ENCODE data around the gene NSF.

Gene NSF

GRCh38 chr17:46780003-46780373 is 189.5 kb downstream of the NSF start:
- Histone ChIP-seq H3K9ac (ENCODE audit: low read depth, low read length) (no peak overlapping the region), H3K27me3 (ENCODE audit: control insufficient read depth, insufficient read depth, low read length) (peaks cover 45% of the 10 kb centered on the region), H3K36me3 (ENCODE audit: control insufficient read depth, insufficient read depth, low read length) (no peaks in the 10 kb centered on the region), H3K4me1 (ENCODE audit: control insufficient read depth, insufficient read depth, low read length) (no peaks in the 10 kb centered on the region), H3K9me3 (ENCODE audit: control insufficient read depth, insufficient read depth, low read length) (no peaks in the 10 kb centered on the region), H3K27ac (ENCODE audit: low read depth, low read length) (no peak overlapping the region), H3K4me3 (ENCODE audit: low read depth, low read length) (no peak overlapping the region)

GRCh38 chr17:46782250-46782953 is 191.9 kb downstream of the NSF start:
- Histone ChIP-seq H3K9me3 (ENCODE audit: control insufficient read depth, insufficient read depth, low read length) (no peaks in the 10 kb centered on the region), H3K36me3 (ENCODE audit: control insufficient read depth, insufficient read depth, low read length) (no peaks in the 10 kb centered on the region), H3K27ac (ENCODE audit: low read depth, low read length) (no peak overlapping the region), H3K4me3 (ENCODE audit: low read depth, low read length) (no peak overlapping the region), H3K4me1 (ENCODE audit: control insufficient read depth, insufficient read depth, low read length) (no peaks in the 10 kb centered on the region), H3K9ac (ENCODE audit: low read depth, low read length) (no peak overlapping the region), H3K27me3 (ENCODE audit: control insufficient read depth, insufficient read depth, low read length) (peaks cover 27% of the 10 kb centered on the region)

- Histone ChIP-seq H3K27me3 (ENCODE audit: control insufficient read depth, insufficient read depth, low read length) (peaks cover 27% of the 10 kb centered on the region), H3K36me3 (ENCODE audit: control insufficient read depth, insufficient read depth, low read length) (no peaks in the 10 kb centered on the region), H3K27ac (ENCODE audit: low read depth, low read length) (no peak overlapping the region), H3K9ac (ENCODE audit: low read depth, low read length) (no peak overlapping the region), H3K9me3 (ENCODE audit: control insufficient read depth, insufficient read depth, low read length) (no peaks in the 10 kb centered on the region), H3K4me3 (ENCODE audit: low read depth, low read length) (no peak overlapping the region), H3K4me1 (ENCODE audit: control insufficient read depth, insufficient read depth, low read length) (no peaks in the 10 kb centered on the region)
These were observed 192.6 kb downstream of the NSF start for GRCh38 chr17:46783031-46783593.

- no peaks in the 10 kb centered on the region for H3K36me3 ChIP-seq (ENCODE audit: control insufficient read depth, insufficient read depth, low read length)
- H3K4me1 ChIP-seq (ENCODE audit: control insufficient read depth, insufficient read depth, low read length) = no peaks in the 10 kb centered on the region
- H3K9ac ChIP-seq (ENCODE audit: low read depth, low read length) = no peak overlapping the region
- H3K27me3 ChIP-seq (ENCODE audit: control insufficient read depth, insufficient read depth, low read length) = peaks cover 40% of the 10 kb centered on the region
- H3K27ac ChIP-seq (ENCODE audit: low read depth, low read length) = no peak overlapping the region
- no peaks in the 10 kb centered on the region for H3K9me3 ChIP-seq (ENCODE audit: control insufficient read depth, insufficient read depth, low read length)
- H3K4me3 ChIP-seq (ENCODE audit: low read depth, low read length) = no peak overlapping the region
These were observed 195.2 kb downstream of the NSF start for GRCh38 chr17:46785696-46786095.

- H3K9me3 ChIP-seq (ENCODE audit: control insufficient read depth, insufficient read depth, low read length) = no peaks in the 10 kb centered on the region
- H3K27me3 ChIP-seq (ENCODE audit: control insufficient read depth, insufficient read depth, low read length) = peaks cover 55% of the 10 kb centered on the region
- no peaks in the 10 kb centered on the region for H3K4me1 ChIP-seq (ENCODE audit: control insufficient read depth, insufficient read depth, low read length)
- H3K4me3 ChIP-seq (ENCODE audit: low read depth, low read length) = no peak overlapping the region
- no peaks in the 10 kb centered on the region for H3K36me3 ChIP-seq (ENCODE audit: control insufficient read depth, insufficient read depth, low read length)
- no peak overlapping the region for H3K9ac ChIP-seq (ENCODE audit: low read depth, low read length)
- H3K27ac ChIP-seq (ENCODE audit: low read depth, low read length) = no peak overlapping the region
These were observed 197.0 kb downstream of the NSF start for GRCh38 chr17:46787478-46787877.

GRCh38 chr17:46788300-46788699 is 197.8 kb downstream of the NSF start:
- Histone ChIP-seq H3K27ac (ENCODE audit: low read depth, low read length) (no peak overlapping the region), H3K4me1 (ENCODE audit: control insufficient read depth, insufficient read depth, low read length) (no peaks in the 10 kb centered on the region), H3K36me3 (ENCODE audit: control insufficient read depth, insufficient read depth, low read length) (no peaks in the 10 kb centered on the region), H3K4me3 (ENCODE audit: low read depth, low read length) (no peak overlapping the region), H3K9me3 (ENCODE audit: control insufficient read depth, insufficient read depth, low read length) (no peaks in the 10 kb centered on the region), H3K27me3 (ENCODE audit: control insufficient read depth, insufficient read depth, low read length) (peaks cover 53% of the 10 kb centered on the region), H3K9ac (ENCODE audit: low read depth, low read length) (no peak overlapping the region)

DNA sequence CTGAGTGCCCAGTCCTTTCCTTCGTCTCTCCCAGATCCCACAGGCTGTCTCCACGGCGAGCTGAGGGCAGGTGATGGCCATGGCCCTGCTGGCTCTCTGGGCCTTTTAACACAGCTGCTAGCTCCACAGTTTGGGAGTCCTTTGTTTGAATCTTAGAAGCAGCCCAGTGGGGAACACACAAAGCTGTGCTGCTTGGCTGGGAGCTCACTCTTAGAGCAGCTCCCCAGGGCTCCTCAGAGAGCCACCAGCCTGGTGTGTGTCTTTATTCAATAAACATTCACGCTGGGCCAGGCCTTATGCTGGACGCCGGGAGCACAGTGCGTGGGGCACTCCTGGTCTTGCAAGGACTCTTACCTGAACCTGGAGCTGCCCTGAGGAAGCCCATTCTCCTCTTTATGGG is 198.3 kb downstream of the NSF start:
- Histone ChIP-seq H3K9me3 (ENCODE audit: control insufficient read depth, insufficient read depth, low read length) (no peaks in the 10 kb centered on the region), H3K9ac (ENCODE audit: low read depth, low read length) (no peak overlapping the region), H3K27ac (ENCODE audit: low read depth, low read length) (no peak overlapping the region), H3K36me3 (ENCODE audit: control insufficient read depth, insufficient read depth, low read length) (no peaks in the 10 kb centered on the region), H3K4me1 (ENCODE audit: control insufficient read depth, insufficient read depth, low read length) (no peaks in the 10 kb centered on the region), H3K27me3 (ENCODE audit: control insufficient read depth, insufficient read depth, low read length) (peaks cover 58% of the 10 kb centered on the region), H3K4me3 (ENCODE audit: low read depth, low read length) (no peak overlapping the region)

DNA sequence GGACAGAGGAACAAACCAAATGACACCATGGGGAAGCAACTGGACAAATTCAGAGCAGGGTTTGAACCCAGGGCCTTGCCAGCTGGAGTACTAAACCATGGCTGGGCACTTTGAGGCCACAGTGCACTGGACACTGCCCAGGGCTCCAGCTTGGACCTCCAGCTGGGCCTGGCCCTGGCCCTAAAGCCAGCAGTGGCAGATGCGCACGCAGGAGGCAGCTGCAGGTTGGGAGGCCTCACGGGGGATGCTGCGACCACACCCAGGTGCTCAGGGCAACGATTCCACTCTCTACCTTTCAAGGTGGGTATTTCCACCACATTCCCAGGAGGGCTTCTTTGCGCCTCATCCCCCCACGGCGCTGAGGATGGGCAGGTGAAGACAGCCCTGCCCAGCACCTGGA is 199.1 kb downstream of the NSF start:
- Histone ChIP-seq H3K27me3 (ENCODE audit: control insufficient read depth, insufficient read depth, low read length) (peaks cover 64% of the 10 kb centered on the region), H3K27ac (ENCODE audit: low read depth, low read length) (no peak overlapping the region), H3K4me3 (ENCODE audit: low read depth, low read length) (no peak overlapping the region), H3K4me1 (ENCODE audit: control insufficient read depth, insufficient read depth, low read length) (no peaks in the 10 kb centered on the region), H3K36me3 (ENCODE audit: control insufficient read depth, insufficient read depth, low read length) (no peaks in the 10 kb centered on the region), H3K9me3 (ENCODE audit: control insufficient read depth, insufficient read depth, low read length) (no peaks in the 10 kb centered on the region), H3K9ac (ENCODE audit: low read depth, low read length) (no peak overlapping the region)

GRCh38 chr17:46790216-46790615 is 199.7 kb downstream of the NSF start:
- peaks cover 64% of the 10 kb centered on the region for H3K27me3 ChIP-seq (ENCODE audit: control insufficient read depth, insufficient read depth, low read length)
- H3K9ac ChIP-seq (ENCODE audit: low read depth, low read length) = no peak overlapping the region
- H3K27ac ChIP-seq (ENCODE audit: low read depth, low read length) = no peak overlapping the region
- no peaks in the 10 kb centered on the region for H3K36me3 ChIP-seq (ENCODE audit: control insufficient read depth, insufficient read depth, low read length)
- no peak overlapping the region for H3K4me3 ChIP-seq (ENCODE audit: low read depth, low read length)
- H3K9me3 ChIP-seq (ENCODE audit: control insufficient read depth, insufficient read depth, low read length) = no peaks in the 10 kb centered on the region
- no peaks in the 10 kb centered on the region for H3K4me1 ChIP-seq (ENCODE audit: control insufficient read depth, insufficient read depth, low read length)

- H3K36me3 ChIP-seq (ENCODE audit: control insufficient read depth, insufficient read depth, low read length) = no peaks in the 10 kb centered on the region
- no peak overlapping the region for H3K9ac ChIP-seq (ENCODE audit: low read depth, low read length)
- no peaks in the 10 kb centered on the region for H3K9me3 ChIP-seq (ENCODE audit: control insufficient read depth, insufficient read depth, low read length)
- peaks cover 64% of the 10 kb centered on the region for H3K27me3 ChIP-seq (ENCODE audit: control insufficient read depth, insufficient read depth, low read length)
- H3K4me3 ChIP-seq (ENCODE audit: low read depth, low read length) = no peak overlapping the region
- H3K27ac ChIP-seq (ENCODE audit: low read depth, low read length) = no peak overlapping the region
- no peaks in the 10 kb centered on the region for H3K4me1 ChIP-seq (ENCODE audit: control insufficient read depth, insufficient read depth, low read length)
These were observed 201.1 kb downstream of the NSF start for GRCh38 chr17:46791531-46791930.

DNA sequence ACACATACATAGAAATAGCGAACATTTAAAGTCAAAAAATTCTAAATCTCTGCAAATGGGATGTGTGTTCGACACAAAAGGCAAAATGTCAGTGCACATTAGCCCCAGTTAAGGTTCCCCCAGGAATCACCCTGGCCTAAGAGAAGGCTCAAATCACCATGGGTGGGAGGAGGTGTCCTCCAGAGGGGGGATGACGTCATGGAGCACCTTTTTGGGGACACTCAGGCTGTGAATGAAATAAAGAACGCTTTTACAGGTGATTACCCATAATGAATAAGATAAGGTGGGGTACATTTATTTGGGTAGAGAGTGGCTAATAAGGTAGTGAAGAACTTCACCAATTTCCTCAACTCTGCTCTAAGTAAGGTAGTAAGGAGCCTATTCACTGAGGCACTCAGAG is 201.6 kb downstream of the NSF start:
- Histone ChIP-seq H3K36me3 (ENCODE audit: control insufficient read depth, insufficient read depth, low read length) (no peaks in the 10 kb centered on the region), H3K4me3 (ENCODE audit: low read depth, low read length) (no peak overlapping the region), H3K4me1 (ENCODE audit: control insufficient read depth, insufficient read depth, low read length) (no peaks in the 10 kb centered on the region; the same call in 1 of the 2 replicates), H3K27me3 (ENCODE audit: control insufficient read depth, insufficient read depth, low read length) (peaks cover 64% of the 10 kb centered on the region), H3K9me3 (ENCODE audit: control insufficient read depth, insufficient read depth, low read length) (no peaks in the 10 kb centered on the region), H3K9ac (ENCODE audit: low read depth, low read length) (no peak overlapping the region), H3K27ac (ENCODE audit: low read depth, low read length) (no peak overlapping the region)

Data from HUES48 (cell line).